Measurements from ENCODE around the gene TYMS.

- TF ChIP-seq RAD21 (IDR thresholded peaks at IDR 0.05; ENCODE audit: low read depth) (no peak), USF1 (IDR thresholded peaks at IDR 0.05) (no peak), NFIC (IDR thresholded peaks at IDR 0.05) (no peak), TAF1 (IDR thresholded peaks at IDR 0.05; ENCODE audit: low read depth) (no peak), FOXM1 (IDR thresholded peaks at IDR 0.05; ENCODE audit: borderline replicate concordance, low read depth) (no peak), TCF12 (IDR thresholded peaks at IDR 0.05; ENCODE audit: low read depth) (no peak), CEBPB (IDR thresholded peaks at IDR 0.05) (no peak), YY1 (IDR thresholded peaks at IDR 0.05; ENCODE audit: low read depth) (no peak), REST (IDR thresholded peaks at IDR 0.05; ENCODE audit: low read depth) (no peak), EGR1 (IDR thresholded peaks at IDR 0.05) (no peak), EP300 (IDR thresholded peaks at IDR 0.05; ENCODE audit: borderline replicate concordance) (no peak), MAX (IDR thresholded peaks at IDR 0.05) (no peak), ZBTB7A (IDR thresholded peaks at IDR 0.05; ENCODE audit: low read depth) (no peak), CREB1 (IDR thresholded peaks at IDR 0.05; ENCODE audit: low read depth) (no peak)
Measured at GRCh38 chr18:662197-662596, 4.7 kb downstream of the TYMS start.
